Astrocyte (in vitro differentiated cells and primary cell): ENCODE results near the gene SCLT1.

Source experiments
- CTCF ChIP-seq: IDR thresholded peaks from 2 replicates; pipeline ENCODE4 v1.5.1; 2011; ENCODE audit warnings: low read depth, mild to moderate bottlenecking, inconsistent platforms, low read length, moderate library complexity; ENCODE audit not compliant: insufficient read depth
- EZH2 ChIP-seq: IDR thresholded peaks from 2 replicates; pipeline ENCODE4 v1.6.1; 2012; ENCODE audit warnings: mild to moderate bottlenecking, low read length, inconsistent platforms; ENCODE audit not compliant: insufficient read depth

- TF ChIP-seq CTCF (no peak), EZH2 (no peak)
Measured at GRCh38 chr4:128866691-128867090, 226.6 kb downstream of the SCLT1 start.
